ENCODE data around the gene MUC5AC.

GRCh38 chr11:1240771-1241170 is 83.0 kb downstream of the MUC5AC start:
- no peak for TF ChIP-seq EZH2 (IDR thresholded peaks at IDR 0.05)
- TF ChIP-seq POLR2AphosphoS5 (IDR thresholded peaks at IDR 0.05; ENCODE audit: borderline replicate concordance, low read depth, low read length) = no peak

Measured in SK-N-MC (cell line).